HEK293 (cell line): ENCODE data around the gene PHACTR1.

Source experiments
- CTCF ChIP-seq: fragments of 450-650 bp; formaldehyde crosslinking; IDR thresholded peaks from 2 replicates; pipeline ENCODE4 v1.5.1; 2016; ENCODE audit warnings: missing biosample characterization, missing genetic modification characterization
- KLF1 ChIP-seq: fragments of 450-650 bp; formaldehyde crosslinking; IDR thresholded peaks from 2 replicates; pipeline ENCODE4 v1.5.1; 2016; ENCODE audit warnings: missing biosample characterization, missing genetic modification characterization
- ZNF19 ChIP-seq: fragments of 450-650 bp; formaldehyde crosslinking; IDR thresholded peaks from 2 replicates; pipeline ENCODE4; 2016; ENCODE audit warnings: missing biosample characterization, missing genetic modification characterization, low read depth
- ZSCAN18 ChIP-seq: fragments of 450-650 bp; formaldehyde crosslinking; IDR thresholded peaks from 2 replicates; pipeline ENCODE4 v1.5.1; 2016; ENCODE audit warnings: missing biosample characterization, missing genetic modification characterization

- TF ChIP-seq ZNF19, result no peak
- no peak for TF ChIP-seq KLF1 (tag by site-specific recombination)
- no peak for TF ChIP-seq CTCF (tag by site-specific recombination)
- TF ChIP-seq ZSCAN18 (tag by site-specific recombination), result no peak
These were observed 251.7 kb downstream of the PHACTR1 start for GRCh38 chr6:12968290-12968689.
